K562 (cell line): Measurements from ENCODE around the gene FADS1. TPM values are rescaled to one million over a fixed set of nuclear protein-coding genes. Genes with fewer than 3 reads are reported as not detected.

ENCODE experiments used
- ATAC-seq: fragments of 200-7000 bp; cut with Tn5 transposase; 3 replicates; pipeline ENCODE4 v1.9.1; 2020; ENCODE audit warnings: moderate library complexity
- BruUV-seq: library from RNA; stranded (reverse); fragments of 400-500 nt; replicated peaks from 2 replicates; lab custom pipeline; 2021; lab: Mats Ljungman, UMichigan
- CTCF ChIA-PET: fragments of 300-600 bp; formaldehyde crosslinking; extraction: SDS; loops from one replicate; lab custom pipeline; 2021; ENCODE audit warnings: low intra/inter-chr PET ratio; lab: Yijun Ruan, JAX
- POLR2A ChIA-PET: fragments of 300-600, 350-650 bp; sonication (Branson Sonifier 250); formaldehyde crosslinking; extraction: SDS; loops from one replicate; lab custom pipeline; 2021; ENCODE audit warnings: antibody characterized with exemption, inconsistent platforms; lab: Yijun Ruan, JAX
- DNase-seq, 4 experiments: peaks; one replicate each; pipeline versions ENCODE4 v3.0.0 to v3.0.0-alpha.2; 2011 to 2018; ENCODE audit warnings: low spot score in 3 of 4, mixed read lengths in 3 of 4; ENCODE audit errors: extremely low read depth in 1 of 4
- FAIRE-seq: peaks from 2 replicates; lab custom pipeline; 2011; peaks lifted over from hg19 to GRCh38; lab: Jason Lieb, UNC
- H2AFZ ChIP-seq: 2 replicates; pipeline ENCODE4 v1.6.0; 2011; ENCODE audit warnings: low read depth, low read length, control low read depth, inconsistent platforms
- H3K27ac ChIP-seq: fragments of 200-600 bp; 3 replicates; pipeline ENCODE4 v1.8.0; 2011; ENCODE audit warnings: low read depth, mild to moderate bottlenecking, control low read depth, inconsistent platforms, low read length, moderate library complexity, mixed read lengths; ENCODE audit errors: extremely low read depth
- H3K27me3 ChIP-seq, 2 experiments: fragments of 300-600 bp in 1 of 2; 2 replicates in 1 of 2; 3 replicates in 1 of 2; pipeline versions ENCODE4 v1.6.0 to v1.8.0; 2011; ENCODE audit warnings: inconsistent platforms in 2 of 2, low read length in 2 of 2, mild to moderate bottlenecking in 1 of 2, mixed read lengths in 1 of 2, moderate library complexity in 1 of 2; ENCODE audit not compliant: control insufficient read depth in 2 of 2, insufficient read depth in 2 of 2
- H3K36me3 ChIP-seq: fragments of 300-600 bp; 3 replicates; pipeline ENCODE4 v1.8.0; 2011; ENCODE audit warnings: mild to moderate bottlenecking, low read length, inconsistent platforms; ENCODE audit not compliant: control insufficient read depth, insufficient read depth
- H3K4me1 ChIP-seq, 2 experiments: fragments of 200-600 bp in 1 of 2; replicated peaks in 1 of 2; 2 replicates in 1 of 2; 3 replicates in 1 of 2; pipeline versions ENCODE4 v1.5.1 to v1.8.0; 2011; ENCODE audit warnings: inconsistent platforms in 2 of 2, low read length in 2 of 2, mild to moderate bottlenecking in 1 of 2, mixed read lengths in 1 of 2, moderate library complexity in 1 of 2; ENCODE audit not compliant: control insufficient read depth in 2 of 2, insufficient read depth in 2 of 2
- H3K4me2 ChIP-seq: 2 replicates; pipeline ENCODE4 v1.6.1; 2011; ENCODE audit warnings: low read length, control low read depth, inconsistent platforms, mixed read lengths; ENCODE audit not compliant: insufficient read depth
- H3K4me3 ChIP-seq: fragments of 200-600 bp; sonication (generic), shearing (Covaris generic); 2 replicates; pipeline ENCODE4 v1.5.1; 2016; ENCODE audit warnings: control low read depth, inconsistent platforms
- H3K79me2 ChIP-seq: fragments of 200-600 bp; 3 replicates; pipeline ENCODE4 v1.8.0; 2011; ENCODE audit warnings: low read length, inconsistent platforms; ENCODE audit not compliant: control insufficient read depth, insufficient read depth
- H3K9ac ChIP-seq, 2 experiments: 2 replicates each; pipeline versions ENCODE4 v1.6.0 to v1.6.1; 2011; ENCODE audit warnings: low read depth in 2 of 2, low read length in 2 of 2, control low read depth in 1 of 2, inconsistent platforms in 1 of 2, mild to moderate bottlenecking in 1 of 2, mixed read lengths in 1 of 2; ENCODE audit not compliant: insufficient read depth in 1 of 2
- H3K9me1 ChIP-seq: one replicate; pipeline ENCODE4 v1.6.0; 2011; ENCODE audit warnings: inconsistent platforms, mild to moderate bottlenecking, low read length, moderate library complexity; ENCODE audit not compliant: control insufficient read depth, insufficient read depth
- H3K9me3 ChIP-seq: replicated peaks from 2 replicates; pipeline ENCODE4 v1.5.1; 2011; ENCODE audit warnings: low read depth, low read length, inconsistent platforms; ENCODE audit not compliant: control insufficient read depth, insufficient read depth
- H4K20me1 ChIP-seq: replicated peaks from 2 replicates; pipeline ENCODE4 v1.6.1; 2011; ENCODE audit warnings: low read length, inconsistent platforms, mixed read lengths; ENCODE audit not compliant: control insufficient read depth, insufficient read depth
- ATF7 ChIP-seq: fragments of 450-650 bp; IDR thresholded peaks from 2 replicates; pipeline ENCODE4 v1.7.1; 2014; ENCODE audit warnings: mild to moderate bottlenecking, moderate library complexity
- CEBPG ChIP-seq, 3 experiments: fragments of 200-800 bp in 1 of 3; sonication (Bioruptor generic) in 1 of 3; sonication (generic) in 1 of 3; formaldehyde crosslinking in 1 of 3; IDR thresholded peaks in 2 of 3; conservative IDR thresholded peaks in 1 of 3; 2 replicates each; pipeline versions ENCODE4 v1.6.1 to v1.8.0; 2016 to 2022; ENCODE audit warnings: missing compliant biosample characterization in 2 of 3, missing genetic modification characterization in 2 of 3, mild to moderate bottlenecking in 1 of 3, missing genetic modification reagents in 1 of 3
- IRF2 ChIP-seq: sonication (generic); formaldehyde crosslinking; IDR thresholded peaks from 2 replicates; pipeline ENCODE4 v1.8.1; 2022; ENCODE audit warnings: mild to moderate bottlenecking, missing genetic modification reagents
- PPARD ChIP-seq: fragments of 250-450 bp; sonication (Bioruptor Pico); IDR thresholded peaks from 2 replicates; pipeline ENCODE4 v1.8.0; 2022; ENCODE audit warnings: inconsistent platforms, mild to moderate bottlenecking, moderate library complexity
- PRDM10 ChIP-seq: fragments of 450-650 bp; IDR thresholded peaks from 2 replicates; pipeline ENCODE4 v1.6.1; 2018; ENCODE audit not compliant: partially characterized antibody
- SAFB ChIP-seq: fragments of 200-400 bp; formaldehyde crosslinking; IDR thresholded peaks from 2 replicates; pipeline ENCODE4 v1.6.1; 2017; ENCODE audit warnings: low read depth, low read length, borderline replicate concordance
- ZNF699 ChIP-seq: fragments of 250-450 bp; sonication (Bioruptor Pico); IDR thresholded peaks from 2 replicates; pipeline ENCODE4 v1.8.0; 2021; ENCODE audit warnings: mild to moderate bottlenecking, moderate library complexity; ENCODE audit not compliant: insufficient replicate concordance
- WGBS: fragments of 100-300 bp; shearing (Covaris generic); methylation state at CpG from one replicate; pipeline ENCODE4 v1.1.6; 2016; ENCODE audit warnings: low coverage, mixed read lengths; ENCODE audit not compliant: insufficient coverage; ENCODE audit errors: missing lambda C conversion rate; 5-methylcytosine and 5-hydroxymethylcytosine counted together
- in situ Hi-C: fragments of 300-500 bp; cut with MboI; formaldehyde crosslinking; loops from 4 replicates; pipeline ENCODE4 v1.15.0; 2018; ENCODE audit warnings: inconsistent platforms, mixed read lengths
- intact Hi-C: fragments of 100-400 bp; cut with micrococcal nuclease; formaldehyde crosslinking; loops from 2 replicates; pipeline ENCODE4 v1.14.2; 2022
- polyA plus RNA-seq, 8 experiments: library from polyadenylated mRNA; depleted of rRNA in 4 of 8; stranded (reverse) in 5 of 8; unstranded in 3 of 8; fragments of >200 nt; fragmentation: Nextera tagmentation in 2 of 8; fragmentation: Illumina TruSeq in 1 of 8; extraction: Ambion mirVana in 2 of 8; extraction: Trizol in 1 of 8; gene quantifications; 2 replicates each; pipeline versions ENCODE4 v1.2.1 to v1.2.3, GENCODE V29; 2011 to 2014; ENCODE audit warnings: inconsistent platforms in 1 of 8, missing spikeins in 1 of 8
- total RNA-seq, 7 experiments: library from RNA; depleted of rRNA in 6 of 7; stranded (reverse); fragments of >200 nt in 6 of 7; fragmentation: Illumina TruSeq in 2 of 7; extraction: Trizol in 2 of 7; gene quantifications; 2 replicates each; pipeline versions ENCODE4 v1.2.1 to v1.2.3, GENCODE V29; 2011 to 2021; ENCODE audit warnings: low replicate concordance in 1 of 7
- TF ChIP-seq, protein P1 (sequence below): fragments of 250-450 bp; sonication (Bioruptor Pico); IDR thresholded peaks from 2 replicates; pipeline ENCODE4 v1.8.0; 2022; ENCODE audit warnings: inconsistent platforms, mild to moderate bottlenecking, moderate library complexity, borderline replicate concordance
- TF ChIP-seq, protein P2 (sequence below): sonication (generic); formaldehyde crosslinking; IDR thresholded peaks from 2 replicates; pipeline ENCODE4 v1.8.0; 2023; ENCODE audit warnings: missing genetic modification reagents, mild to moderate bottlenecking, borderline replicate concordance

FADS1 gene
- total and polyA plus RNA-seq, 9 of the 15 experiments (the other 6 are each of a cell fraction or from before 2014, with no cell fraction given), result 110 to 864 (median 364) TPM

- Histone ChIP-seq H3K36me3 (peaks cover 7% of the 10 kb centered on the region), H3K27ac (no peak within 1 kb of the TSS), H3K4me2 (no peak within 1 kb of the TSS), H2AFZ (no peak within 1 kb of the TSS), H3K27me3 (no peaks in the 10 kb centered on the region), H3K9ac (0 out of 4 replicates have a peak within 1 kb of the TSS, but pooled peaks of 1 of the 2 experiments have one; percentile 20), H3K79me2 (no peaks in the 10 kb centered on the region), H3K9me3 (no peaks in the 10 kb centered on the region), H3K4me3 (no peak within 1 kb of the TSS), H3K4me1 (peaks cover 0 to 21% of the 10 kb centered on the region in 2 experiments; a peak in 3 of 5 replicates), H4K20me1 (no peaks in the 10 kb centered on the region), H3K9me1 (no peaks in the 10 kb centered on the region)
- no peak for FAIRE-seq
- intact Hi-C loops (no loop called here), in situ Hi-C loops (no loop called here)
- 98% methylated on average over 19 of the region's 83 CpGs for WGBS
- no TSS peak for BruUV-seq
- no peak for DNase-seq
- ChIA-PET CTCF (no interaction called here), POLR2A (no interaction called here)
- no peak for ATAC-seq
- TF ChIP-seq PRDM10 (no peak), ATF7 (no peak), ZNF699 (CRISPR knock-in tag) (no peak), CEBPG (CRISPR knock-in tag; IDR thresholded peaks at IDR 0.05) (no peak), CEBPG (tag; conservative IDR thresholded peaks at IDR 0.05 in 1 of 2, IDR thresholded peaks at IDR 0.05 in 1 of 2) (no peak), IRF2 (CRISPR knock-in tag) (no peak), SAFB (no peak), PPARD (CRISPR knock-in tag) (no peak)
- TF ChIP-seq, protein P1, sequence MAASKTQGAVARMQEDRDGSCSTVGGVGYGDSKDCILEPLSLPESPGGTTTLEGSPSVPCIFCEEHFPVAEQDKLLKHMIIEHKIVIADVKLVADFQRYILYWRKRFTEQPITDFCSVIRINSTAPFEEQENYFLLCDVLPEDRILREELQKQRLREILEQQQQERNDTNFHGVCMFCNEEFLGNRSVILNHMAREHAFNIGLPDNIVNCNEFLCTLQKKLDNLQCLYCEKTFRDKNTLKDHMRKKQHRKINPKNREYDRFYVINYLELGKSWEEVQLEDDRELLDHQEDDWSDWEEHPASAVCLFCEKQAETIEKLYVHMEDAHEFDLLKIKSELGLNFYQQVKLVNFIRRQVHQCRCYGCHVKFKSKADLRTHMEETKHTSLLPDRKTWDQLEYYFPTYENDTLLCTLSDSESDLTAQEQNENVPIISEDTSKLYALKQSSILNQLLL (CRISPR knock-in tag), result no peak
- TF ChIP-seq, protein P2, sequence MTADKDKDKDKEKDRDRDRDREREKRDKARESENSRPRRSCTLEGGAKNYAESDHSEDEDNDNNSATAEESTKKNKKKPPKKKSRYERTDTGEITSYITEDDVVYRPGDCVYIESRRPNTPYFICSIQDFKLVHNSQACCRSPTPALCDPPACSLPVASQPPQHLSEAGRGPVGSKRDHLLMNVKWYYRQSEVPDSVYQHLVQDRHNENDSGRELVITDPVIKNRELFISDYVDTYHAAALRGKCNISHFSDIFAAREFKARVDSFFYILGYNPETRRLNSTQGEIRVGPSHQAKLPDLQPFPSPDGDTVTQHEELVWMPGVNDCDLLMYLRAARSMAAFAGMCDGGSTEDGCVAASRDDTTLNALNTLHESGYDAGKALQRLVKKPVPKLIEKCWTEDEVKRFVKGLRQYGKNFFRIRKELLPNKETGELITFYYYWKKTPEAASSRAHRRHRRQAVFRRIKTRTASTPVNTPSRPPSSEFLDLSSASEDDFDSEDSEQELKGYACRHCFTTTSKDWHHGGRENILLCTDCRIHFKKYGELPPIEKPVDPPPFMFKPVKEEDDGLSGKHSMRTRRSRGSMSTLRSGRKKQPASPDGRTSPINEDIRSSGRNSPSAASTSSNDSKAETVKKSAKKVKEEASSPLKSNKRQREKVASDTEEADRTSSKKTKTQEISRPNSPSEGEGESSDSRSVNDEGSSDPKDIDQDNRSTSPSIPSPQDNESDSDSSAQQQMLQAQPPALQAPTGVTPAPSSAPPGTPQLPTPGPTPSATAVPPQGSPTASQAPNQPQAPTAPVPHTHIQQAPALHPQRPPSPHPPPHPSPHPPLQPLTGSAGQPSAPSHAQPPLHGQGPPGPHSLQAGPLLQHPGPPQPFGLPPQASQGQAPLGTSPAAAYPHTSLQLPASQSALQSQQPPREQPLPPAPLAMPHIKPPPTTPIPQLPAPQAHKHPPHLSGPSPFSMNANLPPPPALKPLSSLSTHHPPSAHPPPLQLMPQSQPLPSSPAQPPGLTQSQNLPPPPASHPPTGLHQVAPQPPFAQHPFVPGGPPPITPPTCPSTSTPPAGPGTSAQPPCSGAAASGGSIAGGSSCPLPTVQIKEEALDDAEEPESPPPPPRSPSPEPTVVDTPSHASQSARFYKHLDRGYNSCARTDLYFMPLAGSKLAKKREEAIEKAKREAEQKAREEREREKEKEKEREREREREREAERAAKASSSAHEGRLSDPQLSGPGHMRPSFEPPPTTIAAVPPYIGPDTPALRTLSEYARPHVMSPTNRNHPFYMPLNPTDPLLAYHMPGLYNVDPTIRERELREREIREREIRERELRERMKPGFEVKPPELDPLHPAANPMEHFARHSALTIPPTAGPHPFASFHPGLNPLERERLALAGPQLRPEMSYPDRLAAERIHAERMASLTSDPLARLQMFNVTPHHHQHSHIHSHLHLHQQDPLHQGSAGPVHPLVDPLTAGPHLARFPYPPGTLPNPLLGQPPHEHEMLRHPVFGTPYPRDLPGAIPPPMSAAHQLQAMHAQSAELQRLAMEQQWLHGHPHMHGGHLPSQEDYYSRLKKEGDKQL (CRISPR knock-in tag), result no peak
These were observed 11.0 kb upstream of the FADS1 start, which contains the start of gene FADS2 for GRCh38 chr11:61827571-61828378. TSS of gene FADS2 (plus strand) at chr11:61828300. CDS start at chr11:61828391, 91 bp downstream.
